NB4 (cell line): ENCODE data around the gene SRPK1.

Experiments
- DNase-seq: peaks from one replicate; pipeline ENCODE4 v3.0.0; 2010; ENCODE audit warnings: low read depth
- H3K4me3 ChIP-seq: one replicate; pipeline ENCODE4 v1.5.1; 2011; ENCODE audit warnings: mild to moderate bottlenecking, low read depth, low read length, moderate library complexity
- MYC ChIP-seq: IDR thresholded peaks from 2 replicates; pipeline ENCODE4 v1.6.1; 2011; ENCODE audit warnings: low read depth, low read length
- POLR2A ChIP-seq: IDR thresholded peaks from 2 replicates; pipeline ENCODE4 v1.6.1; 2011; ENCODE audit warnings: mild to moderate bottlenecking; ENCODE audit not compliant: insufficient read length; ENCODE audit errors: extremely low read depth
- TF ChIP-seq, protein P1 (sequence below): IDR thresholded peaks from one replicate; pipeline ENCODE4 v1.5.1; 2012; ENCODE audit warnings: low read depth, low read length
- TF ChIP-seq, protein P2 (sequence below): IDR thresholded peaks from 2 replicates; pipeline ENCODE4 v1.6.1; 2011; ENCODE audit warnings: low read depth, low read length

SRPK1 gene

DNA sequence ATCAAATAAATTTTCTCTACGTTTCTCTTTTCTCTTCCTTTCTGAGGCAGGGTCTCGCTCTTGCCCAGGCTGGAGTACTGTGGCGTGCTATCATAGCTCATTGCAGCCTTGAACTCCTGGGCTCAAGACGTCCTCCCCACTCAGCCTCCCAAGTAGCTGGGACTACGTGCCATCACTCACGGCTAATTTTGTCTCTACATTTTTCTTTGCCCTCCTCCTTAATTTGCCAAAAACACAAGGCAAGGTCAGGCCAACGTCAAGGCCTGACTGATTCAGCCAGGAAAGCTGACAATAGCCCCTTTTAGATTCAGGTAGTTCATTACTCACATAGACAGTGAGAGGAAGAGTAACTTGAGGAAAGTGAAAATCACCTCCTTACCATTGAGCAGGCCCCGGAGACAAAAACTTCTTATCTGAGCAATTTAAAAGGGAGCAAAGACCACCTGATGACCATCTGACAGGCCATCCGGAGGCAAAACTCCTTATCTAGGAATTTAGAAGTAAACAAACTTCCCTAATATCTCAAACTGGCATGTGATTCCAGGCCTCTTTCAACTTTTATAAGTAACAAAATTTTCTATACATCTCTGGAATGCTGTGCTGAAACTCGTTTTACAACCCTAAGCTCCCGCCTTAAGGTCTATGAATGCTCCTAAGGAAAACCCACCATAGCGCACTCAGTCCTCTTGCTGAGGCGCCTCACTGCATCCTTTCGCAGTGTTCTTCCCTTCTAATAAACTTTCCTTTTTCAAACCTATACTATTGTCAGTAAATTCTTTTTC, 42.1 kb upstream of the SRPK1 start:
- no peak overlapping the region for H3K4me3 ChIP-seq
- TF ChIP-seq, protein P1, sequence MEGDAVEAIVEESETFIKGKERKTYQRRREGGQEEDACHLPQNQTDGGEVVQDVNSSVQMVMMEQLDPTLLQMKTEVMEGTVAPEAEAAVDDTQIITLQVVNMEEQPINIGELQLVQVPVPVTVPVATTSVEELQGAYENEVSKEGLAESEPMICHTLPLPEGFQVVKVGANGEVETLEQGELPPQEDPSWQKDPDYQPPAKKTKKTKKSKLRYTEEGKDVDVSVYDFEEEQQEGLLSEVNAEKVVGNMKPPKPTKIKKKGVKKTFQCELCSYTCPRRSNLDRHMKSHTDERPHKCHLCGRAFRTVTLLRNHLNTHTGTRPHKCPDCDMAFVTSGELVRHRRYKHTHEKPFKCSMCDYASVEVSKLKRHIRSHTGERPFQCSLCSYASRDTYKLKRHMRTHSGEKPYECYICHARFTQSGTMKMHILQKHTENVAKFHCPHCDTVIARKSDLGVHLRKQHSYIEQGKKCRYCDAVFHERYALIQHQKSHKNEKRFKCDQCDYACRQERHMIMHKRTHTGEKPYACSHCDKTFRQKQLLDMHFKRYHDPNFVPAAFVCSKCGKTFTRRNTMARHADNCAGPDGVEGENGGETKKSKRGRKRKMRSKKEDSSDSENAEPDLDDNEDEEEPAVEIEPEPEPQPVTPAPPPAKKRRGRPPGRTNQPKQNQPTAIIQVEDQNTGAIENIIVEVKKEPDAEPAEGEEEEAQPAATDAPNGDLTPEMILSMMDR = no peak
- no peak for DNase-seq

DNA sequence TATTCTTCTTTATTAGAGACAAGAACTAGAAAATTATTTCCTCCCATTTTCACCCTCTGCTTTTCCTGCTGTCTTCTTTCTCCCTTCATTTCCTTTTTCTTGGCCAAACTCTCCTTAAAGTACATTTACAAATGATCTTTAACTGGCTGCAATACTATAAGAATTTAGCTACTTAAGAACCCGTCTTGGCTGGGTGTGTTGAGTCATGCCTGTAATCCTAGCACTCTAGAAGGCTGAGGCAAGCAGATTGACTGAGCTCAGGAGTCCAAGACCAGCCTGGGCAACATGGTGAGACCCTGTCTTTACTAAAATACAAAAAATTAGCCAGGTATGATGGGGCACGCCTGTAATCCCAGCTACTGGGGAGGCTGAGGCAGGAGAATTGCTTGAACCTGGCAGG, 39.3 kb upstream of the SRPK1 start:
- TF ChIP-seq, protein P1 = no peak
- TF ChIP-seq, protein P2, sequence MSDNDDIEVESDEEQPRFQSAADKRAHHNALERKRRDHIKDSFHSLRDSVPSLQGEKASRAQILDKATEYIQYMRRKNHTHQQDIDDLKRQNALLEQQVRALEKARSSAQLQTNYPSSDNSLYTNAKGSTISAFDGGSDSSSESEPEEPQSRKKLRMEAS = no peak
- TF ChIP-seq POLR2A (no peak), MYC (no peak)
- no peak for DNase-seq
- H3K4me3 ChIP-seq = no peak overlapping the region

DNA sequence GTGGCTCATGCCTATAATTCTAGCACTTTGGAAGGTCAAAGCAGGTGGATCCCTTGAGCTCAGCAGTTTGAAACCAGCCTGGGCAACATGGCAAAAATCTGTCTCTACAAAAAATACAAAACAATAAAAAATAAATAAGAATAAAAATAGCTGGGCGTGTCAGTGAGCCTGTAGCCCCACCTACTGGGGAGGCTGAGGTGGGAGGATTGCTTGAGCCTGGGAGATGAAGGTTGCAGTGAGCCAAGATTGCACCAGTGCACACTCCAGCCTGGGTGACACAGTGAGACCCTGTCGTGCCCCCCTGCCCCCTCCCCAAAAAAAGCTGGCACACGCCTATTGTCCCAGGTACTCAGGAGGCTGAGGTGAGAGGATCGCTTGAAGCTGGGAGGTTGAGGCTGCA, 35.1 kb upstream of the SRPK1 start:
- no peak for TF ChIP-seq MYC
- TF ChIP-seq, protein P1 = peak; percentile 44
- TF ChIP-seq, protein P2 = no peak
- no peak for TF ChIP-seq POLR2A
- peak; percentile 21 for DNase-seq
- H3K4me3 ChIP-seq = no peak overlapping the region

DNA sequence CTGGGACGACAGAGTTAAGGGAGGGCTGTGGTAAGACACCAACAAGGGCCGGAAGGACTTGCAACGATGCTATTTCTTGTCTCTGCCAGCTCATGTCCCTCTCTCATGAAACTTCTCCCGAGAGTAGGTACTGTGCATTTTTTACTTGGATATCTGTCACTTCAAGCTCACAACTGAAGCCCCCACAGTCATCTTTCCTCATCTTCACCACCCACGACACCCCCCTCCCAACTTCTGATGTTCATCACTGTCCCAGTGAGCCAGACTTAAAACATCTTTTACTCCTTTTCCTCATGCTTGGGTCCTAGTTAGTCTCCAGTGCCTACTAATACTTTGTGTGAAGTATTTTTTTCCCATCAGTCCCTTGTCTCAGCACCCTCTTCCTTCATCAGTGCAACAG, 34.6 kb upstream of the SRPK1 start:
- DNase-seq = no peak
- TF ChIP-seq, protein P2 = no peak
- TF ChIP-seq MYC (no peak), POLR2A (no peak)
- TF ChIP-seq, protein P1 = no peak
- no peak overlapping the region for H3K4me3 ChIP-seq

DNA sequence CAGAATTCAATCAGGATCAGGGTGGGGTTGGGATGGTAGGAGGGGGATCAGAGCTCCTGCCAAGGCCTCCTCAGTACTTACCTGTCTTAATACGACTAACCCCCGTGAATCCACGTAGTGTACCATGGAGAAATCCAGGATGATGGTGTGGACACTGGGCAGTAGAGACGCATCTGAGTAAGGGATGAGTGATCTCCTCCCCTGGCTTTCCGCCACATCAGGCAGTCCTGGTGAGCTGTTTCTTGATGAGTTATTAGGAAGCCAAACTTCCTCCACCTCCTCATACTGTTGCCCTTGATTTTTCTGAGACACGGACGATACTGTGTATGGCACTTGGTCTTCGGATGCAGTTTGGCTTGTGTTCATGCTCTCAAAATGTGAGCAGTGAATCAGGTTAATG, 34.2 kb upstream of the SRPK1 start:
- no peak for DNase-seq
- H3K4me3 ChIP-seq = no peak overlapping the region

More for the DNA sequence above, 34.2 kb upstream of the SRPK1 start:
- TF ChIP-seq MYC (no peak), POLR2A (no peak)
- TF ChIP-seq, protein P1 = no peak
- TF ChIP-seq, protein P2 = no peak
